HEK293 (cell line): ENCODE results near the gene ATP2C1.

Experiments
- ZNF24 ChIP-seq: fragments of 450-650 bp; formaldehyde crosslinking; IDR thresholded peaks from 2 replicates; pipeline ENCODE4 v1.5.1; 2016; ENCODE audit warnings: missing biosample characterization, missing genetic modification characterization
- ZNF274 ChIP-seq, 2 experiments: fragments of 200-500 bp in 1 of 2; fragments of 450-650 bp in 1 of 2; sonication (Bioruptor generic) in 1 of 2; formaldehyde crosslinking in 1 of 2; IDR thresholded peaks; 2 replicates each; pipeline versions ENCODE4 v1.5.1 to v1.6.1; 2014 to 2016; ENCODE audit warnings: borderline replicate concordance in 1 of 2, inconsistent platforms in 1 of 2, low read length in 1 of 2, missing biosample characterization in 1 of 2, missing genetic modification characterization in 1 of 2
- ZNF76 ChIP-seq: fragments of 450-650 bp; formaldehyde crosslinking; IDR thresholded peaks from 2 replicates; pipeline ENCODE4; 2016; ENCODE audit warnings: low read depth, missing biosample characterization, missing genetic modification characterization, borderline replicate concordance
- TF ChIP-seq, protein P1 (sequence below): fragments of 450-650 bp; formaldehyde crosslinking; IDR thresholded peaks from 2 replicates; pipeline ENCODE4 v1.5.1; 2016; ENCODE audit warnings: missing biosample characterization, missing genetic modification characterization

DNA sequence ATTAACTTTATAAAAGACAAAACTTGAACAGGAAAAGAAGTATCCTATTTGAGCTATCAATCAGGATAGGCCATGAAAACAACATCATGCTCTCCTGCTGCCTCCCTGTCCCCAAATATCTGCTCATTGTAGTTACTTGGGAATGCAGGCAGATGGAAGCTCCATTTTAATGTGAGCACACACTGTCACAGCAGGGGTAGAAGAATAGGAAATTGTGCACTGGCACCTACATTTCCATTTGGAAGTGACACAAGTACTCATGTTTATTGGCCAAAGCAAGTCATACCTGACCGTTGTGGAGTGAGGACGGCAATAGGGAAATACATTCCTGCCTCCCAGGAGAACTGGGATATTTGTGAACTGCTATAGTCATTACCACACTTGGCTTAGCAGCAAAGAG, 80.3 kb downstream of the ATP2C1 start:
- TF ChIP-seq ZNF274 (IDR thresholded peaks at IDR 0.05; ENCODE audit: low read length) (no peak), ZNF274 (tag by site-specific recombination; IDR thresholded peaks at IDR 0.05; ENCODE audit: borderline replicate concordance) (no peak), ZNF76 (tag by site-specific recombination) (no peak), ZNF24 (tag by site-specific recombination) (no peak)
- TF ChIP-seq, protein P1, sequence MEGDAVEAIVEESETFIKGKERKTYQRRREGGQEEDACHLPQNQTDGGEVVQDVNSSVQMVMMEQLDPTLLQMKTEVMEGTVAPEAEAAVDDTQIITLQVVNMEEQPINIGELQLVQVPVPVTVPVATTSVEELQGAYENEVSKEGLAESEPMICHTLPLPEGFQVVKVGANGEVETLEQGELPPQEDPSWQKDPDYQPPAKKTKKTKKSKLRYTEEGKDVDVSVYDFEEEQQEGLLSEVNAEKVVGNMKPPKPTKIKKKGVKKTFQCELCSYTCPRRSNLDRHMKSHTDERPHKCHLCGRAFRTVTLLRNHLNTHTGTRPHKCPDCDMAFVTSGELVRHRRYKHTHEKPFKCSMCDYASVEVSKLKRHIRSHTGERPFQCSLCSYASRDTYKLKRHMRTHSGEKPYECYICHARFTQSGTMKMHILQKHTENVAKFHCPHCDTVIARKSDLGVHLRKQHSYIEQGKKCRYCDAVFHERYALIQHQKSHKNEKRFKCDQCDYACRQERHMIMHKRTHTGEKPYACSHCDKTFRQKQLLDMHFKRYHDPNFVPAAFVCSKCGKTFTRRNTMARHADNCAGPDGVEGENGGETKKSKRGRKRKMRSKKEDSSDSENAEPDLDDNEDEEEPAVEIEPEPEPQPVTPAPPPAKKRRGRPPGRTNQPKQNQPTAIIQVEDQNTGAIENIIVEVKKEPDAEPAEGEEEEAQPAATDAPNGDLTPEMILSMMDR (tag by site-specific recombination): no peak
